ENCODE measurements around the gene SBSN. TPM values are rescaled to one million over a fixed set of nuclear protein-coding genes. Genes with fewer than 3 reads are reported as not detected.

SBSN gene
- total RNA-seq, 1 experiment from 2014 or later = 0.39 TPM

DNA sequence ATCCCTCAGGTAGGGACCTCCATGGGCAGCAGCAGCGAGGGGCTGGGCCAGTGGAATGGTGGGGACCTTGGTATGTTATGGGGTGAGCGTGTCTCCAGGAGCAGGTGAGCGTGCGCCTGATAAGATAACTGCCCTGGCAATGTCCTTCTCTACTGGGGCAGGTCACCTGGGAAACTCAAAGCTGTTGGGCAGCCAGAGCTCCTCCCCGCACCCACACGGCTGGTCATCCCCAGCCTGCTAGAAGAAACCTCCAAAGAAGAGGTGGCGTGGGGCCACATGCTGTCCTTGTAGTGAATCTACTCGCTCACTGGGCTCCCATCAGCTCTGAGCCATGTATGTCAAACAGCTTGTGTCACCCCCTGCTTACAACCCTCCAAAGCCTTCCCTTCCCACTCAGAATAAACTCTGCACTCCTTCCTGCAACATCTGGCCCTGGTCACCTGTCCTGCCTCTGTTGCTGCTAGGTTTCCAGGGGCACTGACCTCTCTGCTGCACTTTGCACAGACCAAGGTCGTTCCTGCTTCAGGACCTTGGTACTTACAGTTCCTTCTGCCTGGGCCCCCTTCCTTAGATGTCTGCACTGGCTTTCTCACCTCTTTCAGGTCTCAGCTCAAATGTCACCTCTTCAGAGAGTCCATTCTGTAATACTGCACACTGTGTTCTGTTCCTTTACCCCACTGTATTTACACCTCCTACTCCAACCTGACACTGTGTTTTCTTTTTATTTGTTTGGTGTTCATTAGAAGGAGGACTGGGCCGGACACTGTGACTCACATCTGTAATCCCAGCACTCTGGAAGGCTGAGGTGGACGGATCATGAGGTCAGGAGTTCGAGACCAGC is 37.1 kb upstream of the SBSN start:
- Histone ChIP-seq H3K4me3 (ENCODE audit: low read depth in 2 of 2, low read length in 2 of 2) (no peak overlapping the region), H3K27ac (ENCODE audit: low read length) (no peak overlapping the region), H3K4me1 (ENCODE audit: control insufficient read depth, insufficient read depth, low read length) (no peaks in the 10 kb centered on the region), H3K27me3 (ENCODE audit: control insufficient read depth, insufficient read depth, low read length) (peaks cover 5% of the 10 kb centered on the region; the same call in 1 of the 2 replicates), H3K9me3 (ENCODE audit: control insufficient read depth, insufficient read depth, low read depth, low read length) (no peaks in the 10 kb centered on the region), H3K36me3 (ENCODE audit: control insufficient read depth, insufficient read depth, low read length) (no peaks in the 10 kb centered on the region)
- intact Hi-C loops (cut with micrococcal nuclease; ENCODE audit: unreplicated experiment) = no loop called here
- CTCF ChIA-PET = no interaction called here
- no TSS peak for BruUV-seq (replicated peaks)
- DNase-seq (ENCODE audit: low read depth, low spot score) (no peak), ATAC-seq (no peak)
- in situ Hi-C loops (cut with HindIII; ENCODE audit: low pct_unique_long_range_greater_than_20kb, low sequenced_read_pairs) = no loop called here
- no peak for TF ChIP-seq SIN3A (IDR thresholded peaks at IDR 0.05; ENCODE audit: borderline replicate concordance, insufficient read depth, low read depth, low read length)
- TF ChIP-seq, protein P1, sequence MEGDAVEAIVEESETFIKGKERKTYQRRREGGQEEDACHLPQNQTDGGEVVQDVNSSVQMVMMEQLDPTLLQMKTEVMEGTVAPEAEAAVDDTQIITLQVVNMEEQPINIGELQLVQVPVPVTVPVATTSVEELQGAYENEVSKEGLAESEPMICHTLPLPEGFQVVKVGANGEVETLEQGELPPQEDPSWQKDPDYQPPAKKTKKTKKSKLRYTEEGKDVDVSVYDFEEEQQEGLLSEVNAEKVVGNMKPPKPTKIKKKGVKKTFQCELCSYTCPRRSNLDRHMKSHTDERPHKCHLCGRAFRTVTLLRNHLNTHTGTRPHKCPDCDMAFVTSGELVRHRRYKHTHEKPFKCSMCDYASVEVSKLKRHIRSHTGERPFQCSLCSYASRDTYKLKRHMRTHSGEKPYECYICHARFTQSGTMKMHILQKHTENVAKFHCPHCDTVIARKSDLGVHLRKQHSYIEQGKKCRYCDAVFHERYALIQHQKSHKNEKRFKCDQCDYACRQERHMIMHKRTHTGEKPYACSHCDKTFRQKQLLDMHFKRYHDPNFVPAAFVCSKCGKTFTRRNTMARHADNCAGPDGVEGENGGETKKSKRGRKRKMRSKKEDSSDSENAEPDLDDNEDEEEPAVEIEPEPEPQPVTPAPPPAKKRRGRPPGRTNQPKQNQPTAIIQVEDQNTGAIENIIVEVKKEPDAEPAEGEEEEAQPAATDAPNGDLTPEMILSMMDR (IDR thresholded peaks at IDR 0.05) = no peak
- no peak for TF ChIP-seq REST (IDR thresholded peaks at IDR 0.05; ENCODE audit: insufficient read depth in 1 of 2, low read depth in 2 of 2, low read length in 1 of 2)
- TF ChIP-seq TCF7L2 (IDR thresholded peaks at IDR 0.05; ENCODE audit: low read depth, low read length) = no peak
- TF ChIP-seq POLR2AphosphoS5 (IDR thresholded peaks at IDR 0.05; ENCODE audit: low read depth, low read length) = no peak
- POLR2A ChIA-PET = no interaction called here

DNA sequence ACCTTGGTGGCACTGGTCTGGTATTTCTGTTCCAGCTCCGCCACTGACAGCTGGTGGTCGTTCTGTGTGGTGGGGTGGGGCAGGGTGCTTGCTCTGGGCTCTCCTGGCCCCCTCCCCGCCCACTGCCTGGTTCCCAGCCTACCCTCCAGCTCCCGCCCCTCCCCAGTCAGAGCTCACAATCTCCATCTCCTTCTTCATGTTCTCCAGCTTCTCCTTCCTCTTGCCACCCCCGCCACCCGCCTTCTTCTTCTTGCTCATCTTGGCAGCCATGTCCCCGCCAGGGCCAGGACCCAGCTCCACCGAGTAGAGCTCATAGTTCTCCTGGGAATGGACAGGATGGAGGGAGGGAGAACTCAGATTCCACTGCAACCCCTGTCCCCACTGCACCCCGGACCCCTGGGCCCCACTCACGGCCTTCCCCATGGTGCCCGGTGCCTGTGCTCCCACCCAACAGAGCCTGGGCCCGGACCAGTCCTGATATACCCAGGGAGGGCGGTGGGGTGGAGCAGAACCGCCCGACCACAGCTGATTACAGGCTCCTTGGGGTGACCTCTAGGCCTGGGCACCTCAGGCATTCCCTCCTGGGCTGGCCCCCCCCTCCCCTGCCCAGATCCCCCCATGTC is 35.2 kb upstream of the SBSN start, which contains the start of gene ATP4A:
Gene ATP4A, minus strand, starts transcription at position 452 of the 623 bp plus-strand sequence. Its CDS starts 29 bp downstream, at position 423.
- ATAC-seq (no peak), DNase-seq (ENCODE audit: low read depth, low spot score) (no peak)
- Histone ChIP-seq H3K4me1 (ENCODE audit: control insufficient read depth, insufficient read depth, low read length) (peaks cover 6% of the 10 kb centered on the region; the same call in 1 of the 2 replicates), H3K9me3 (ENCODE audit: control insufficient read depth, insufficient read depth, low read depth, low read length) (no peaks in the 10 kb centered on the region), H3K27me3 (ENCODE audit: control insufficient read depth, insufficient read depth, low read length) (peaks cover 8% of the 10 kb centered on the region; the same call in 1 of the 2 replicates), H3K36me3 (ENCODE audit: control insufficient read depth, insufficient read depth, low read length) (no peaks in the 10 kb centered on the region), H3K27ac (ENCODE audit: low read length) (no peak within 1 kb of the TSS), H3K4me3 (ENCODE audit: low read depth in 2 of 2, low read length in 2 of 2) (no peak within 1 kb of the TSS)
- BruUV-seq (replicated peaks) = no TSS peak
- intact Hi-C loops (cut with micrococcal nuclease; ENCODE audit: unreplicated experiment) = no loop called here
- in situ Hi-C loops (cut with HindIII; ENCODE audit: low pct_unique_long_range_greater_than_20kb, low sequenced_read_pairs) = no loop called here
- POLR2A ChIA-PET = interaction anchor here (0.6 kb wide), 1 partner anchor 44 kb away, joined by 3 read pairs; no protein-coding TSS in a partner anchor
- TF ChIP-seq POLR2AphosphoS5 (IDR thresholded peaks at IDR 0.05; ENCODE audit: low read depth, low read length) (no peak), REST (IDR thresholded peaks at IDR 0.05; ENCODE audit: insufficient read depth in 1 of 2, low read depth in 2 of 2, low read length in 1 of 2) (no peak), SIN3A (IDR thresholded peaks at IDR 0.05; ENCODE audit: borderline replicate concordance, insufficient read depth, low read depth, low read length) (no peak), TCF7L2 (IDR thresholded peaks at IDR 0.05; ENCODE audit: low read depth, low read length) (no peak)
- TF ChIP-seq, protein P1 (IDR thresholded peaks at IDR 0.05) = no peak
- CTCF ChIA-PET = interaction anchor here (0.6 kb wide), 1 partner anchor 34 kb away, joined by 8 read pairs; no protein-coding TSS in a partner anchor

Measured in Panc1 (cell line).